MM.1S (cell line): ENCODE data around the gene KAT6B.

Experiments used
- DNase-seq: peaks from one replicate; pipeline ENCODE4 v3.0.0-alpha.2; 2015
- H2AFZ ChIP-seq: fragments of 300-600 bp; sonication (generic); 2 replicates; pipeline ENCODE4 v1.6.0; 2016; ENCODE audit warnings: antibody characterized with exemption, low read length
- H3F3A ChIP-seq: fragments of 300-600 bp; sonication (generic); 2 replicates; pipeline ENCODE4 v1.6.1; 2016; ENCODE audit warnings: mild to moderate bottlenecking, antibody characterized with exemption, low read length, moderate library complexity, mixed read lengths; ENCODE audit not compliant: insufficient read depth
- H3K27ac ChIP-seq: fragments of 300-600 bp; sonication (generic); 2 replicates; pipeline ENCODE4 v1.5.1; 2016; ENCODE audit warnings: mild to moderate bottlenecking, low read length
- H3K27me3 ChIP-seq: fragments of 300-600 bp; sonication (generic); replicated peaks from 2 replicates; pipeline ENCODE4 v1.6.0; 2016; ENCODE audit warnings: low read length; ENCODE audit not compliant: insufficient read depth
- H3K36me3 ChIP-seq: fragments of 300-600 bp; sonication (generic); replicated peaks from 2 replicates; pipeline ENCODE4 v1.6.1; 2016; ENCODE audit warnings: mild to moderate bottlenecking, low read length, mixed read lengths; ENCODE audit not compliant: insufficient read depth
- H3K4me1 ChIP-seq: fragments of 300-600 bp; sonication (generic); 2 replicates; pipeline ENCODE4 v1.6.1; 2016; ENCODE audit warnings: low read length, mixed read lengths
- H3K4me2 ChIP-seq: fragments of 300-600 bp; sonication (generic); 2 replicates; pipeline ENCODE4 v1.6.0; 2016; ENCODE audit warnings: low read depth, low read length
- H3K4me3 ChIP-seq: fragments of 300-600 bp; sonication (generic); 2 replicates; pipeline ENCODE4 v1.5.1; 2016; ENCODE audit warnings: low read length, mixed read lengths
- H3K79me2 ChIP-seq: fragments of 300-600 bp; sonication (generic); 2 replicates; pipeline ENCODE4 v1.6.1; 2016; ENCODE audit warnings: mixed run types, low read length, mixed read lengths
- H3K9ac ChIP-seq: fragments of 300-600 bp; sonication (generic); 2 replicates; pipeline ENCODE4 v1.6.1; 2016; ENCODE audit warnings: low read length, mixed read lengths
- H3K9me2 ChIP-seq: fragments of 300-600 bp; sonication (generic); replicated peaks from 2 replicates; pipeline ENCODE4 v1.6.1; 2016; ENCODE audit warnings: mild to moderate bottlenecking, low read length, mixed read lengths; ENCODE audit not compliant: insufficient read depth
- H3K9me3 ChIP-seq: fragments of 300-600 bp; sonication (generic); replicated peaks from 2 replicates; pipeline ENCODE4 v1.6.1; 2016; ENCODE audit warnings: mild to moderate bottlenecking, low read length, mixed read lengths; ENCODE audit not compliant: insufficient read depth
- H4K20me1 ChIP-seq: fragments of 300-600 bp; sonication (generic); 2 replicates; pipeline ENCODE4 v1.6.1; 2016; ENCODE audit warnings: mild to moderate bottlenecking, low read length, moderate library complexity, mixed read lengths; ENCODE audit not compliant: insufficient read depth
- EZH2 ChIP-seq: fragments of 300-600 bp; sonication (generic); optimal IDR thresholded peaks from 2 replicates; pipeline ENCODE3; 2017; ENCODE audit warnings: low read depth, mild to moderate bottlenecking, antibody characterized with exemption, low read length, mixed read lengths
- EZH2phosphoT487 ChIP-seq: fragments of 300-600 bp; sonication (generic); IDR thresholded peaks from 2 replicates; pipeline ENCODE4 v1.6.1; 2018; ENCODE audit warnings: antibody characterized with exemption, low read length
- TF ChIP-seq, protein P1 (sequence below): fragments of 300-600 bp; sonication (generic); IDR thresholded peaks from 2 replicates; pipeline ENCODE4 v1.5.1; 2016; ENCODE audit warnings: antibody characterized with exemption, low read length, mixed read lengths

The KAT6B gene

DNA sequence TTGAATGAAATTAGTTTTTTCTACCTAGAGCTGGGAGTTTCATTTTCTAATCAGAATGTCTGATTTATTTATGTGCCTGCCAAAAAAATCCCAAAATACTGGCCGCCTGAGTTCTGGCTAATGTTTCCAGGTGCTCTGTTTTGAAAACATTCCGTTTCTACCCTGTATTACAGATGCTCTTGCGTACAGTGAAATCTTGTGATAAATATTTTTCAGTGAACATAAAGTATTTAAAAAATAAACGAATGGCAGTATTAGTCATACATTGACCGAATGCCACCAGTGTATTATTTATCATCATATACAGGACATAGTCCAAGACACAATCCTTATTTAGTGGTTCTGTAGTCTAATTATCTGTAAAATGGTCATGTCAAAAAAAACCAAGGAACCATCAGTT, 102.8 kb downstream of the KAT6B start:
- no peak overlapping the region for H3K27ac ChIP-seq
- TF ChIP-seq EZH2 (no peak), EZH2phosphoT487 (no peak)
- TF ChIP-seq, protein P1, sequence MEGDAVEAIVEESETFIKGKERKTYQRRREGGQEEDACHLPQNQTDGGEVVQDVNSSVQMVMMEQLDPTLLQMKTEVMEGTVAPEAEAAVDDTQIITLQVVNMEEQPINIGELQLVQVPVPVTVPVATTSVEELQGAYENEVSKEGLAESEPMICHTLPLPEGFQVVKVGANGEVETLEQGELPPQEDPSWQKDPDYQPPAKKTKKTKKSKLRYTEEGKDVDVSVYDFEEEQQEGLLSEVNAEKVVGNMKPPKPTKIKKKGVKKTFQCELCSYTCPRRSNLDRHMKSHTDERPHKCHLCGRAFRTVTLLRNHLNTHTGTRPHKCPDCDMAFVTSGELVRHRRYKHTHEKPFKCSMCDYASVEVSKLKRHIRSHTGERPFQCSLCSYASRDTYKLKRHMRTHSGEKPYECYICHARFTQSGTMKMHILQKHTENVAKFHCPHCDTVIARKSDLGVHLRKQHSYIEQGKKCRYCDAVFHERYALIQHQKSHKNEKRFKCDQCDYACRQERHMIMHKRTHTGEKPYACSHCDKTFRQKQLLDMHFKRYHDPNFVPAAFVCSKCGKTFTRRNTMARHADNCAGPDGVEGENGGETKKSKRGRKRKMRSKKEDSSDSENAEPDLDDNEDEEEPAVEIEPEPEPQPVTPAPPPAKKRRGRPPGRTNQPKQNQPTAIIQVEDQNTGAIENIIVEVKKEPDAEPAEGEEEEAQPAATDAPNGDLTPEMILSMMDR = no peak
- H4K20me1 ChIP-seq = no peaks in the 10 kb centered on the region
- H3K9ac ChIP-seq = no peak overlapping the region
- no peaks in the 10 kb centered on the region for H3K36me3 ChIP-seq
- no peak overlapping the region for H2AFZ ChIP-seq
- no peak overlapping the region for H3K4me2 ChIP-seq
- no peak for DNase-seq
- H3K9me2 ChIP-seq = no peaks in the 10 kb centered on the region
- H3K4me3 ChIP-seq = no peak overlapping the region
- H3K79me2 ChIP-seq = peaks cover 15% of the 10 kb centered on the region; the same call in 1 of the 2 replicates
- H3K9me3 ChIP-seq = no peaks in the 10 kb centered on the region
- no peaks in the 10 kb centered on the region for H3K27me3 ChIP-seq
- no peaks in the 10 kb centered on the region for H3K4me1 ChIP-seq
- no peaks in the 10 kb centered on the region for H3F3A ChIP-seq

DNA sequence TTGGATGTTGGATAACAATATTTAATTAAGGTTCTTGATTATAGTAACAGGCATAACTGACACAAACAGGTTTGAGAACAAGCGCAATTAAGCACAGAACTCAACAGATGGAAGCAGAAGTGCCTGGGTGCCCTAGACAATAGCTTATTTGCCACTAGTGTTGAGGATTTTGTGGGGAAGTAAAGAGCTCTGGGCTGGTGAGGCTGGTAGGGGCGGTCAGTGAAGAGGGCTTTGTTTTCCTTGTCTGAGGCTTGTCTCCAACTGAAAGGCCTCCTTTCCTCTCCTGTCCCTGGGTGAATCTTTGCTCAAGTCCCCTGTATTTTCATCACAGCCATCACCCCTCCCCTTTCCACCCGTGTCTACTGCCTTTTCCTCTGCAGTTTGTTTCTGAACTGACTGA, 104.6 kb downstream of the KAT6B start:
- Histone ChIP-seq H3K9me3 (no peaks in the 10 kb centered on the region), H3K4me3 (no peak overlapping the region), H3K4me2 (no peak overlapping the region), H3K79me2 (peaks cover 19% of the 10 kb centered on the region; the same call in 1 of the 2 replicates), H3K9me2 (no peaks in the 10 kb centered on the region), H3K27ac (no peak overlapping the region), H3K36me3 (no peaks in the 10 kb centered on the region), H2AFZ (no peak overlapping the region), H4K20me1 (no peaks in the 10 kb centered on the region), H3K27me3 (no peaks in the 10 kb centered on the region), H3F3A (no peaks in the 10 kb centered on the region), H3K4me1 (no peaks in the 10 kb centered on the region), H3K9ac (no peak overlapping the region)
- TF ChIP-seq, protein P1 = no peak
- TF ChIP-seq EZH2 = no peak
- no peak for TF ChIP-seq EZH2phosphoT487
- no peak for DNase-seq

DNA sequence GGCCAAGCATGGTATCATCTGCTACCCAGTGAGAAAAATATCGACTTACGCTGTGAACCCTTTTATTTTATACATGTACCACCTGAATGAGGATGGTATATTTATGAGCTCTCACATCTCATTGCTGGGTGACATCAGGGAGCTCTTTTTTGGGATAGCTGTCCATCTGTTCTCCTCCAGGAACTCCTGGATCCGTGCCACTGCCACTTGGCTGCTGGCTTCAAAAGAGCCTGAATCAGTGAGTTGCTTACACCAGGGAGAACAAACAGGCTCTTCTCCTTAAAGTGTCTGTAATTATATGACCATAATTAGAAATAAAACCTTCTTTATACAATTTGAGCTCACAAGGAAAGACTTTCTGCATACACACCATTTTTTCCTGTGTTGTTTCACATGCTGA, 106.2 kb downstream of the KAT6B start:
- no peak overlapping the region for H3K4me3 ChIP-seq
- H3K9me2 ChIP-seq = no peaks in the 10 kb centered on the region
- no peak overlapping the region for H2AFZ ChIP-seq
- no peak overlapping the region for H3K9ac ChIP-seq
- H3K4me1 ChIP-seq = no peaks in the 10 kb centered on the region
- DNase-seq = no peak
- H3K27ac ChIP-seq = no peak overlapping the region
- H3K9me3 ChIP-seq = no peaks in the 10 kb centered on the region
- TF ChIP-seq EZH2 (no peak), EZH2phosphoT487 (no peak)
- TF ChIP-seq, protein P1 = no peak
- no peak overlapping the region for H3K4me2 ChIP-seq
- H3K36me3 ChIP-seq = no peaks in the 10 kb centered on the region
- no peaks in the 10 kb centered on the region for H3F3A ChIP-seq
- no peaks in the 10 kb centered on the region for H4K20me1 ChIP-seq
- peaks cover 25% of the 10 kb centered on the region; the same call in 1 of the 2 replicates for H3K79me2 ChIP-seq
- no peaks in the 10 kb centered on the region for H3K27me3 ChIP-seq
